ENCODE data around the gene MIA2. TPM values are rescaled to one million over a fixed set of nuclear protein-coding genes. Genes with fewer than 3 reads are reported as not detected.

MIA2 gene
- total RNA-seq, 1 experiment from 2014 or later, result 15.0 TPM

DNA sequence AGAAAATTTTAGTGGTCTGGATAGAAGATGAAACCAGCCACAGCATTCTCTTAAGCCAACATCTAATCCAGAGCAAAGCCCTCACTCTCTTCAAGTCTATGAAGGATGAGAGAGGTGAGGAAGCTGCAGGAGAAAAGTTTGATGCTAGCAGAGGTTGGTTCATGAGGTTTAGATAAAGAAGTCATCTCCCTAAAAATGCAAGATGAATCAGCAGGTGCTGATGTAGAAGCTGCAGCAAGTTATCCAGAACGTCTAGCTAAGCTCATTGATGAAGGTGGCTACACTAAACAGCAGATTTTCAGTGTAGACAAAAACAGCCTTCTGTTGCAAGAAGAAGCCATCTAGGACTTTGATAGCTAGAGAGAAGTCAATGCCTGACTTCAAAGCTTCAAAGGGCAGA lies 150.0 kb downstream of the MIA2 start:
- H2AK5ac ChIP-seq (ENCODE audit: insufficient read length, low read length), result no peak overlapping the region
- TF ChIP-seq, protein P1, sequence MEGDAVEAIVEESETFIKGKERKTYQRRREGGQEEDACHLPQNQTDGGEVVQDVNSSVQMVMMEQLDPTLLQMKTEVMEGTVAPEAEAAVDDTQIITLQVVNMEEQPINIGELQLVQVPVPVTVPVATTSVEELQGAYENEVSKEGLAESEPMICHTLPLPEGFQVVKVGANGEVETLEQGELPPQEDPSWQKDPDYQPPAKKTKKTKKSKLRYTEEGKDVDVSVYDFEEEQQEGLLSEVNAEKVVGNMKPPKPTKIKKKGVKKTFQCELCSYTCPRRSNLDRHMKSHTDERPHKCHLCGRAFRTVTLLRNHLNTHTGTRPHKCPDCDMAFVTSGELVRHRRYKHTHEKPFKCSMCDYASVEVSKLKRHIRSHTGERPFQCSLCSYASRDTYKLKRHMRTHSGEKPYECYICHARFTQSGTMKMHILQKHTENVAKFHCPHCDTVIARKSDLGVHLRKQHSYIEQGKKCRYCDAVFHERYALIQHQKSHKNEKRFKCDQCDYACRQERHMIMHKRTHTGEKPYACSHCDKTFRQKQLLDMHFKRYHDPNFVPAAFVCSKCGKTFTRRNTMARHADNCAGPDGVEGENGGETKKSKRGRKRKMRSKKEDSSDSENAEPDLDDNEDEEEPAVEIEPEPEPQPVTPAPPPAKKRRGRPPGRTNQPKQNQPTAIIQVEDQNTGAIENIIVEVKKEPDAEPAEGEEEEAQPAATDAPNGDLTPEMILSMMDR (conservative IDR thresholded peaks at IDR 0.05), result no peak
- H3K23ac ChIP-seq (ENCODE audit: insufficient read length, low read depth, low read length), result no peak overlapping the region
- no peaks in the 10 kb centered on the region for H4K20me1 ChIP-seq (ENCODE audit: control insufficient read depth, insufficient read depth, insufficient read length)
- H2BK5ac ChIP-seq (ENCODE audit: insufficient read length, low read length), result no peak overlapping the region
- no peak overlapping the region for H3K27ac ChIP-seq (ENCODE audit: insufficient read length, low read depth, low read length)
- H3K14ac ChIP-seq (ENCODE audit: insufficient read depth, low read length), result no peak overlapping the region
- H3K4me1 Mint-ChIP-seq, result peaks cover 0 to 2% of the 10 kb centered on the region in 2 experiments; a peak in 2 of 4 replicates
- no peak overlapping the region for H4K91ac ChIP-seq (ENCODE audit: insufficient read length, low read depth, low read length)
- H3K4ac ChIP-seq (ENCODE audit: low read depth, low read length), result no peak overlapping the region
- H3K23me2 ChIP-seq (ENCODE audit: insufficient read length, low read depth, low read length, poor library complexity, severe bottlenecking), result no peaks in the 10 kb centered on the region
- no peak overlapping the region for H2BK120ac ChIP-seq (ENCODE audit: low read depth, low read length, poor library complexity, severe bottlenecking)
- no peak overlapping the region for H4K8ac ChIP-seq (replicated peaks; ENCODE audit: insufficient read length, low read depth, low read length)
- no peak overlapping the region for H3K27ac Mint-ChIP-seq
- no peak overlapping the region for H3K4me2 ChIP-seq (ENCODE audit: insufficient read depth, insufficient read length, low read length)
- WGBS (ENCODE audit: extremely low coverage, insufficient read length, low lambda C conversion rate), result no CpG with 5 or more reads among the region's 1 CpG
- H3K9ac ChIP-seq (ENCODE audit: extremely low read depth, insufficient read length, low read length), result no peak overlapping the region
- H3K9me3 ChIP-seq (ENCODE audit: control insufficient read depth, low read depth, low read length), result no peaks in the 10 kb centered on the region
- H2BK12ac ChIP-seq (ENCODE audit: insufficient read length, low read depth, low read length), result no peak overlapping the region
- no peaks in the 10 kb centered on the region for H3K27me3 Mint-ChIP-seq (ENCODE audit: low read depth)
- H3K4me1 ChIP-seq (ENCODE audit: insufficient read depth, low read length), result no peaks in the 10 kb centered on the region
- H3T11ph ChIP-seq (ENCODE audit: low read length), result no peak overlapping the region
- no peak for DNase-seq
- H2BK15ac ChIP-seq (ENCODE audit: low read depth, low read length), result no peak overlapping the region
- no peaks in the 10 kb centered on the region; a peak in 1 of 7 replicates for H3K36me3 Mint-ChIP-seq (ENCODE audit: insufficient read depth in 1 of 3, low read depth in 3 of 3)
- H3K27me3 ChIP-seq (ENCODE audit: insufficient read depth, low read length), result no peaks in the 10 kb centered on the region
- H2AFZ ChIP-seq (ENCODE audit: low read length), result no peak overlapping the region
- H3K9me3 Mint-ChIP-seq, result no peaks in the 10 kb centered on the region
- no peaks in the 10 kb centered on the region for H3K79me2 ChIP-seq (ENCODE audit: insufficient read depth, low read length)
- no peak overlapping the region for H3K56ac ChIP-seq (ENCODE audit: insufficient read length, low read depth, low read length)
- no peak overlapping the region for H4K5ac ChIP-seq (ENCODE audit: insufficient read length, low read depth, low read length)
- H2BK20ac ChIP-seq (ENCODE audit: low read depth, low read length, poor library complexity, severe bottlenecking), result no peak overlapping the region
- H3K18ac ChIP-seq (ENCODE audit: insufficient read length, low read depth, low read length), result no peak overlapping the region
- no peak overlapping the region for H3K4me3 Mint-ChIP-seq
- no peaks in the 10 kb centered on the region for H3K79me1 ChIP-seq (ENCODE audit: insufficient read depth, low read depth, low read length, poor library complexity, severe bottlenecking)
